ENCODE measurements around the gene RBM24. TPM values are rescaled to one million over a fixed set of nuclear protein-coding genes. Genes with fewer than 3 reads are reported as not detected.

RBM24 gene
- total and polyA plus RNA-seq, 10 of the 15 experiments (the other 5 are each of a cell fraction or from before 2014, with no cell fraction given) = 0.08 to 0.09 (median 0.09) TPM; not detected in 7

- in situ Hi-C loops (cut with MboI) (no loop called here), intact Hi-C loops (cut with micrococcal nuclease; ENCODE audit: unreplicated experiment) (no loop called here)
- H3K79me2 ChIP-seq (ENCODE audit: control insufficient read depth, insufficient read depth, low read length) = no peaks in the 10 kb centered on the region
- 27% methylated on average over 35 of the region's 55 CpGs for WGBS (ENCODE audit: insufficient coverage, insufficient replicate concordance, low lambda C conversion rate, missing lambda C conversion rate)
- DNase-seq (ENCODE audit: low read depth, low spot score) (no peak), FAIRE-seq (no peak), ATAC-seq (no peak)
- no peak overlapping the region for H3K27ac ChIP-seq (ENCODE audit: control insufficient read depth, insufficient read depth)
- CTCF ChIA-PET = no interaction called here
- H3K9ac ChIP-seq (ENCODE audit: control insufficient read depth, insufficient read depth, low read length) = no peak overlapping the region
- H3K9me3 ChIP-seq (replicated peaks; ENCODE audit: control insufficient read depth, insufficient read depth, low read length) = no peaks in the 10 kb centered on the region; the same call in 2 of the 3 replicates
- SMC1A ChIA-PET (ENCODE audit: uncharacterized antibody, unreplicated experiment) = no interaction called here
- TF ChIP-seq POLR2A (IDR thresholded peaks at IDR 0.05; ENCODE audit: low read depth, low read length) (no peak), STAT1 (conservative IDR thresholded peaks at IDR 0.05) (no peak)
- H3K4me2 ChIP-seq (ENCODE audit: control insufficient read depth, insufficient read depth) = no peak overlapping the region
- peaks cover 3% of the 10 kb centered on the region in 2 experiments; a peak in 3 of 4 replicates for H3K27me3 ChIP-seq (replicated peaks in 1 of 2; ENCODE audit: control insufficient read depth in 2 of 2, insufficient read depth in 2 of 2, low read length in 1 of 2)
- H2AFZ ChIP-seq (ENCODE audit: control insufficient read depth, low read depth, low read length) = no peak overlapping the region
- no peaks in the 10 kb centered on the region for H3K36me3 ChIP-seq (ENCODE audit: control insufficient read depth in 2 of 2, insufficient read depth in 2 of 2, low read length in 1 of 2)
- POLR2A ChIA-PET = no interaction called here
- RAD21 ChIA-PET (ENCODE audit: unreplicated experiment) = no interaction called here
- no peaks in the 10 kb centered on the region for H3K4me1 ChIP-seq (ENCODE audit: control insufficient read depth, insufficient read depth, low read length)
- BruUV-seq (replicated peaks) = no TSS peak
- H3K4me3 ChIP-seq = no peak overlapping the region
- H4K20me1 ChIP-seq (ENCODE audit: control insufficient read depth, insufficient read depth) = no peaks in the 10 kb centered on the region
Measured at GRCh38 chr6:17280552-17281090, 540 bp upstream of the RBM24 start.

GRCh38 chr6:17281497-17282481 is 628 bp downstream of the RBM24 start:
- Histone ChIP-seq H3K79me2 (ENCODE audit: control insufficient read depth, insufficient read depth, low read length) (no peaks in the 10 kb centered on the region), H3K9ac (ENCODE audit: control insufficient read depth, insufficient read depth, low read length) (no peak overlapping the region), H3K4me1 (ENCODE audit: control insufficient read depth, insufficient read depth, low read length) (no peaks in the 10 kb centered on the region), H3K36me3 (ENCODE audit: control insufficient read depth in 2 of 2, insufficient read depth in 2 of 2, low read length in 1 of 2) (no peaks in the 10 kb centered on the region), H3K4me2 (ENCODE audit: control insufficient read depth, insufficient read depth) (no peak overlapping the region), H2AFZ (ENCODE audit: control insufficient read depth, low read depth, low read length) (no peak overlapping the region), H4K20me1 (ENCODE audit: control insufficient read depth, insufficient read depth) (no peaks in the 10 kb centered on the region), H3K4me3 (no peak overlapping the region), H3K9me3 (replicated peaks; ENCODE audit: control insufficient read depth, insufficient read depth, low read length) (no peaks in the 10 kb centered on the region; the same call in 2 of the 3 replicates), H3K27ac (ENCODE audit: control insufficient read depth, insufficient read depth) (no peak overlapping the region), H3K27me3 (replicated peaks in 1 of 2; ENCODE audit: control insufficient read depth in 2 of 2, insufficient read depth in 2 of 2, low read length in 1 of 2) (peaks cover 3% of the 10 kb centered on the region in 2 experiments; a peak in 3 of 4 replicates)
- BruUV-seq (replicated peaks) = no TSS peak
- no peak for DNase-seq (ENCODE audit: low read depth, low spot score)
- ChIA-PET POLR2A (no interaction called here), RAD21 (ENCODE audit: unreplicated experiment) (no interaction called here), CTCF (no interaction called here), SMC1A (ENCODE audit: uncharacterized antibody, unreplicated experiment) (no interaction called here)
- no peak for FAIRE-seq
- intact Hi-C loops (cut with micrococcal nuclease; ENCODE audit: unreplicated experiment) = no loop called here
- WGBS (ENCODE audit: insufficient coverage, insufficient replicate concordance, low lambda C conversion rate, missing lambda C conversion rate) = 48% methylated on average over 66 of the region's 77 CpGs
- in situ Hi-C loops (cut with MboI) = no loop called here
- ATAC-seq = no peak
- TF ChIP-seq E2F8 (IDR thresholded peaks at IDR 0.05; ENCODE audit: low read depth, partially characterized antibody) = no peak
- no peak for TF ChIP-seq CBX3 (IDR thresholded peaks at IDR 0.05; ENCODE audit: borderline replicate concordance, low read depth)
- TF ChIP-seq RUNX3 (IDR thresholded peaks at IDR 0.05; ENCODE audit: low read length) = no peak
- TF ChIP-seq TCF12 (IDR thresholded peaks at IDR 0.05; ENCODE audit: low read depth, low read length) = no peak
- TF ChIP-seq E2F4 (IDR thresholded peaks at IDR 0.05; ENCODE audit: low read depth, low read length) = no peak
- TF ChIP-seq PML (IDR thresholded peaks at IDR 0.05; ENCODE audit: low read length) = no peak
- TF ChIP-seq ZBTB4 (CRISPR knock-in tag; IDR thresholded peaks at IDR 0.05) = no peak

All from GM12878 (cell line).